Natural killer cell (primary cell): ENCODE measurements around the gene MAN2A2. TPM values are rescaled to one million over a fixed set of nuclear protein-coding genes. Genes with fewer than 3 reads are reported as not detected.
A peak's percentile ranks its signal among the peaks of the same experiment; 100 is the strongest.

Experiments used
- ATAC-seq, 3 donors: fragments of 150-1000 bp in 2 of 3; fragments of 200-7000 bp in 1 of 3; cut with Tn5 transposase; 1 replicate in 1 of 3; 2 replicates in 2 of 3; pipeline ENCODE4 v1.10.0; 2021; ENCODE audit warnings: mild to moderate bottlenecking in 2 of 3, moderate library complexity in 2 of 3
- DNase-seq, 2 donors: peaks; one replicate each; pipeline versions ENCODE4 v3.0.0 to v3.0.0-alpha.2; 2013 to 2021; ENCODE audit warnings: mixed read lengths in 1 of 2
- H3K27ac ChIP-seq: one replicate; pipeline ENCODE4 v1.5.1; 2013; ENCODE audit warnings: mild to moderate bottlenecking, low read length
- H3K27me3 ChIP-seq: one replicate; pipeline ENCODE4 v1.6.1; 2013; ENCODE audit warnings: low read length; ENCODE audit not compliant: control insufficient read depth, insufficient read depth
- H3K36me3 ChIP-seq: one replicate; pipeline ENCODE4 v1.6.1; 2013; ENCODE audit warnings: low read length; ENCODE audit not compliant: control insufficient read depth, insufficient read depth
- H3K4me1 ChIP-seq: one replicate; pipeline ENCODE4 v1.6.1; 2013; ENCODE audit warnings: low read length; ENCODE audit not compliant: control insufficient read depth, insufficient read depth
- H3K4me3 ChIP-seq: one replicate; pipeline ENCODE4 v1.5.1; 2013; ENCODE audit warnings: low read length
- H3K9me3 ChIP-seq: one replicate; pipeline ENCODE4 v1.6.1; 2013; ENCODE audit warnings: low read length; ENCODE audit not compliant: control insufficient read depth, insufficient read depth
- H3K27ac Mint-ChIP-seq, 2 donors: one replicate each; pipeline ENCODE4 v1.8.0; 2022; ENCODE audit warnings: mild to moderate bottlenecking in 2 of 2, mixed read lengths in 2 of 2, moderate library complexity in 1 of 2
- H3K27me3 Mint-ChIP-seq, 2 donors: one replicate each; pipeline ENCODE4 v1.8.0; 2022; ENCODE audit warnings: low read depth in 2 of 2, mixed read lengths in 2 of 2
- H3K36me3 Mint-ChIP-seq: one replicate; pipeline ENCODE4 v1.8.0; 2022; ENCODE audit warnings: mixed read lengths
- H3K4me1 Mint-ChIP-seq, 2 donors: one replicate each; pipeline ENCODE4 v1.8.0; 2022; ENCODE audit warnings: mixed read lengths in 2 of 2
- H3K4me3 Mint-ChIP-seq: one replicate; pipeline ENCODE4 v1.8.0; 2022; ENCODE audit warnings: mild to moderate bottlenecking, moderate library complexity, mixed read lengths
- H3K9me3 Mint-ChIP-seq, 2 donors: one replicate each; pipeline ENCODE4 v1.8.0; 2022; ENCODE audit warnings: mixed read lengths in 2 of 2
- CTCF ChIP-seq: fragments of 200-600 bp; IDR thresholded peaks from one replicate; pipeline ENCODE4 v1.8.0; 2022; ENCODE audit warnings: antibody characterized with exemption
- WGBS: methylation state at CpG from one replicate; pipeline ENCODE4 v1.1.7; 2013; ENCODE audit warnings: missing lambda C conversion rate; ENCODE audit not compliant: insufficient coverage; 5-methylcytosine and 5-hydroxymethylcytosine counted together
- intact Hi-C: fragments of 100-400 bp; cut with micrococcal nuclease; formaldehyde crosslinking; loops from one replicate; pipeline ENCODE4 v1.14.2; 2022
- total RNA-seq, 4 donors: library from RNA; stranded (reverse); fragments of 120-200 nt in 1 of 4; gene quantifications; one replicate each; pipeline versions ENCODE4 v1.2.3 to v1.2.4, GENCODE V29; 2013 to 2022

MAN2A2 gene
- total RNA-seq: 100 to 1,000 TPM; 158 to 200 (median 177) TPM
- total RNA-seq (2013): 34.2 TPM

- peak within 1 kb of the TSS; percentile 75 for H3K4me3 ChIP-seq
- H3K4me3 Mint-ChIP-seq: peak within 1 kb of the TSS; percentile 93
- DNase-seq (peak; percentile 49 to 83), ATAC-seq (peak; percentile 66 to 78 (median 67))
- H3K27me3 ChIP-seq: no peaks in the 10 kb centered on the region
- peaks cover 17% of the 10 kb centered on the region for H3K4me1 ChIP-seq
- H3K9me3 Mint-ChIP-seq: no peaks in the 10 kb centered on the region
- no peaks in the 10 kb centered on the region for H3K27me3 Mint-ChIP-seq
- H3K36me3 Mint-ChIP-seq: no peaks in the 10 kb centered on the region
- H3K27ac Mint-ChIP-seq: peak within 1 kb of the TSS; percentile 88 to 92
- H3K9me3 ChIP-seq: no peaks in the 10 kb centered on the region
- intact Hi-C loops: loop anchor here (1.0 kb wide), 2 partner anchors 26 to 29 kb away; partner anchors contain the start of gene HDDC3
- TF ChIP-seq CTCF: no peak
- H3K27ac ChIP-seq: peak within 1 kb of the TSS; percentile 82
- H3K4me1 Mint-ChIP-seq: peaks cover 22 to 28% of the 10 kb centered on the region in 2 donors
- under 1% methylated on average over 81 of the region's 81 CpGs for WGBS
- H3K36me3 ChIP-seq: peaks cover 31% of the 10 kb centered on the region
Observed at GRCh38 chr15:90902840-90903732, at the start of gene MAN2A2. Gene MAN2A2 (plus strand): TSS chr15:90903302. CDS start chr15:90904208, 906 bp downstream.

GRCh38 chr15:90855139-90855538 lies 48.0 kb upstream of the MAN2A2 start:
- no peak overlapping the region for H3K27ac ChIP-seq
- no peak overlapping the region for H3K4me3 ChIP-seq
- peaks cover 51 to 64% of the 10 kb centered on the region in 2 donors for H3K4me1 Mint-ChIP-seq
- ATAC-seq (no peak), DNase-seq (no peak)
- peaks cover 88% of the 10 kb centered on the region for H3K4me1 ChIP-seq
- 97% methylated on average over 9 of the region's 9 CpGs for WGBS
- no peaks in the 10 kb centered on the region for H3K9me3 ChIP-seq
- no peaks in the 10 kb centered on the region for H3K27me3 Mint-ChIP-seq
- H3K36me3 Mint-ChIP-seq: no peaks in the 10 kb centered on the region
- no peaks in the 10 kb centered on the region for H3K9me3 Mint-ChIP-seq
- H3K36me3 ChIP-seq: no peaks in the 10 kb centered on the region
- H3K27ac Mint-ChIP-seq: peak overlapping the region in 1 of 2 donors; percentile 63
- no peaks in the 10 kb centered on the region for H3K27me3 ChIP-seq
- TF ChIP-seq CTCF: no peak
- H3K4me3 Mint-ChIP-seq: no peak overlapping the region
- intact Hi-C loops: no loop called here

- Histone ChIP-seq H3K36me3 (no peaks in the 10 kb centered on the region), H3K27ac (peak overlapping the region; percentile 77), H3K4me3 (no peak overlapping the region), H3K27me3 (no peaks in the 10 kb centered on the region), H3K9me3 (no peaks in the 10 kb centered on the region), H3K4me1 (peaks cover 68% of the 10 kb centered on the region)
- H3K27ac Mint-ChIP-seq: peak overlapping the region; percentile 81 to 84
- intact Hi-C loops: no loop called here
- TF ChIP-seq CTCF: no peak
- ATAC-seq: no peak
- no peak overlapping the region for H3K4me3 Mint-ChIP-seq
- peaks cover 33 to 46% of the 10 kb centered on the region in 2 donors for H3K4me1 Mint-ChIP-seq
- H3K36me3 Mint-ChIP-seq: no peaks in the 10 kb centered on the region
- H3K9me3 Mint-ChIP-seq: no peaks in the 10 kb centered on the region
- 93% methylated on average over 7 of the region's 8 CpGs for WGBS
- no peak for DNase-seq
- H3K27me3 Mint-ChIP-seq: no peaks in the 10 kb centered on the region
Observed at GRCh38 chr15:90857337-90857736, 45.8 kb upstream of the MAN2A2 start.
